ENCODE measurements around the gene BTBD19. TPM values are rescaled to one million over a fixed set of nuclear protein-coding genes. Genes with fewer than 3 reads are reported as not detected.

Gene BTBD19
- total and polyA plus RNA-seq, 9 of the 15 experiments (the other 6 are each of a cell fraction or from before 2014, with no cell fraction given): 0.22 to 2.0 (median 0.95) TPM

GRCh38 chr1:44835738-44836675 lies 27.7 kb downstream of the BTBD19 start (continued):
- no peak for TF ChIP-seq ZBTB11 (CRISPR knock-in tag; IDR thresholded peaks at IDR 0.05)
- no peak for TF ChIP-seq NONO (IDR thresholded peaks at IDR 0.05; ENCODE audit: low read depth in 2 of 2, low read length in 1 of 2)
- TF ChIP-seq STAT5B (CRISPR knock-in tag; IDR thresholded peaks at IDR 0.05): no peak
- no peak for TF ChIP-seq PHF20 (IDR thresholded peaks at IDR 0.05; ENCODE audit: partially characterized antibody)
- TF ChIP-seq ADNP (tag; IDR thresholded peaks at IDR 0.05): no peak
- no peak; a peak in 1 of 3 replicates for TF ChIP-seq CBX3 (IDR thresholded peaks at IDR 0.05; ENCODE audit: borderline replicate concordance in 1 of 2, low read length in 2 of 2)
- no peak for TF ChIP-seq MYBL2 (IDR thresholded peaks at IDR 0.05; ENCODE audit: low read depth)
- TF ChIP-seq MYBL2 (CRISPR knock-in tag; IDR thresholded peaks at IDR 0.05; ENCODE audit: borderline replicate concordance): no peak
- TF ChIP-seq PCBP1 (IDR thresholded peaks at IDR 0.05; ENCODE audit: low read depth, low read length, poor library complexity, severe bottlenecking): no peak
- no peak for TF ChIP-seq POLR2AphosphoS2 (IDR thresholded peaks at IDR 0.05; ENCODE audit: low read length)
- no peak for TF ChIP-seq ZNF407 (IDR thresholded peaks at IDR 0.05; ENCODE audit: low read depth)
- no peak for TF ChIP-seq TRIM24 (IDR thresholded peaks at IDR 0.05)
- TF ChIP-seq CGGBP1 (CRISPR knock-in tag; IDR thresholded peaks at IDR 0.05): no peak
- no peak for TF ChIP-seq BRF1 (IDR thresholded peaks at IDR 0.05; ENCODE audit: borderline replicate concordance, extremely low read depth, insufficient read length)

Measured in K562 (cell line).